ENCODE results near the gene NEDD8. TPM values are rescaled to one million over a fixed set of nuclear protein-coding genes. Genes with fewer than 3 reads are reported as not detected.

The NEDD8 gene
- polyA plus RNA-seq, 1 donor from 2014 or later, result 431 TPM

GRCh38 chr14:24256960-24257359, 24.8 kb upstream of the NEDD8 start:
- Histone ChIP-seq H3K27me3 (ENCODE audit: insufficient read depth, low read depth, low read length) (no peaks in the 10 kb centered on the region), H3K36me3 (ENCODE audit: insufficient read depth, low read length) (no peaks in the 10 kb centered on the region), H3K9me2 (ENCODE audit: insufficient read depth, low read length) (no peaks in the 10 kb centered on the region), H3K4me2 (ENCODE audit: low read length) (no peak overlapping the region), H3K27ac (ENCODE audit: low read length) (no peak overlapping the region), H2AFZ (ENCODE audit: low read depth, low read length) (no peak overlapping the region), H3K9ac (ENCODE audit: low read length) (no peak overlapping the region), H3F3A (ENCODE audit: insufficient read depth, low read length, poor library complexity, severe bottlenecking) (no peaks in the 10 kb centered on the region), H4K20me1 (ENCODE audit: insufficient read depth) (no peaks in the 10 kb centered on the region), H3K79me2 (replicated peaks; ENCODE audit: insufficient read depth, low read length) (no peaks in the 10 kb centered on the region), H3K9me3 (ENCODE audit: low read length) (no peaks in the 10 kb centered on the region), H3K4me3 (ENCODE audit: low read length) (no peak overlapping the region)
- TF ChIP-seq SMC3 (conservative IDR thresholded peaks at IDR 0.05; ENCODE audit: poor library complexity) (no peak), POLR2AphosphoS5 (IDR thresholded peaks at IDR 0.05) (no peak), RAD21 (conservative IDR thresholded peaks at IDR 0.05) (no peak), CTCF (IDR thresholded peaks at IDR 0.05; ENCODE audit: poor library complexity, severe bottlenecking) (no peak), EZH2 (IDR thresholded peaks at IDR 0.05; ENCODE audit: borderline replicate concordance, insufficient read depth, low read length, poor library complexity, severe bottlenecking) (no peak), REST (IDR thresholded peaks at IDR 0.05; ENCODE audit: borderline replicate concordance) (no peak), TAF1 (IDR thresholded peaks at IDR 0.05; ENCODE audit: low read depth) (no peak), EP300 (conservative IDR thresholded peaks at IDR 0.05; ENCODE audit: poor library complexity, severe bottlenecking) (no peak), MXI1 (conservative IDR thresholded peaks at IDR 0.05; ENCODE audit: poor library complexity, severe bottlenecking) (no peak)

GRCh38 chr14:24255931-24256711, 24.0 kb upstream of the NEDD8 start:
- Histone ChIP-seq H3K27ac (ENCODE audit: low read length) (no peak overlapping the region), H2AFZ (ENCODE audit: low read depth, low read length) (no peak overlapping the region), H3K9me3 (ENCODE audit: low read length) (no peaks in the 10 kb centered on the region), H3K27me3 (ENCODE audit: insufficient read depth, low read depth, low read length) (no peaks in the 10 kb centered on the region), H3K36me3 (ENCODE audit: insufficient read depth, low read length) (no peaks in the 10 kb centered on the region), H3K4me3 (ENCODE audit: low read length) (no peak overlapping the region), H3K9me2 (ENCODE audit: insufficient read depth, low read length) (no peaks in the 10 kb centered on the region), H3F3A (ENCODE audit: insufficient read depth, low read length, poor library complexity, severe bottlenecking) (no peaks in the 10 kb centered on the region), H4K20me1 (ENCODE audit: insufficient read depth) (no peaks in the 10 kb centered on the region), H3K4me2 (ENCODE audit: low read length) (no peak overlapping the region), H3K79me2 (replicated peaks; ENCODE audit: insufficient read depth, low read length) (no peaks in the 10 kb centered on the region), H3K9ac (ENCODE audit: low read length) (no peak overlapping the region)
- TF ChIP-seq REST (IDR thresholded peaks at IDR 0.05; ENCODE audit: borderline replicate concordance) (no peak), POLR2AphosphoS5 (IDR thresholded peaks at IDR 0.05) (no peak), TAF1 (IDR thresholded peaks at IDR 0.05; ENCODE audit: low read depth) (no peak), MXI1 (conservative IDR thresholded peaks at IDR 0.05; ENCODE audit: poor library complexity, severe bottlenecking) (no peak), RAD21 (conservative IDR thresholded peaks at IDR 0.05) (no peak), EZH2 (IDR thresholded peaks at IDR 0.05; ENCODE audit: borderline replicate concordance, insufficient read depth, low read length, poor library complexity, severe bottlenecking) (no peak), CTCF (IDR thresholded peaks at IDR 0.05; ENCODE audit: poor library complexity, severe bottlenecking) (no peak)
